HFFc6 (cell line): Measurements from ENCODE around the gene KIRREL3. TPM values are rescaled to one million over a fixed set of nuclear protein-coding genes. Genes with fewer than 3 reads are reported as not detected.

Experiments
- DNase-seq: peaks from one replicate; pipeline ENCODE4 v3.0.0-alpha.2; 2018
- H3K27ac Mint-ChIP-seq: 2 replicates; pipeline ENCODE4 v1.8.0; 2020; ENCODE audit warnings: mild to moderate bottlenecking, mixed read lengths
- H3K27me3 Mint-ChIP-seq: 2 replicates; pipeline ENCODE4 v1.8.0; 2021; ENCODE audit warnings: mild to moderate bottlenecking, moderate library complexity, mixed read lengths; ENCODE audit not compliant: insufficient read depth
- H3K36me3 Mint-ChIP-seq: 2 replicates; pipeline ENCODE4 v1.8.0; 2021; ENCODE audit warnings: low read depth, mixed read lengths
- H3K4me1 Mint-ChIP-seq: 2 replicates; pipeline ENCODE4 v1.8.0; 2020; ENCODE audit warnings: low read depth, mixed read lengths
- H3K4me3 Mint-ChIP-seq: 2 replicates; pipeline ENCODE4 v1.8.0; 2020; ENCODE audit warnings: mild to moderate bottlenecking, moderate library complexity, mixed read lengths
- H3K9me3 Mint-ChIP-seq: 2 replicates; pipeline ENCODE4 v1.8.0; 2020; ENCODE audit warnings: mild to moderate bottlenecking, mixed read lengths
- total RNA-seq, 6 experiments: library from RNA; stranded (reverse); fragmentation: NEBNext Ultra II Directional; extraction: Animal tissue kit (Norgen Biotek cat#: 25700); gene quantifications; 2 replicates in 1 of 6; 3 replicates in 5 of 6; pipeline ENCODE4 v1.2.3, GENCODE V29; 2021
- TF ChIP-seq, protein P1 (sequence below): fragments of 200-600 bp; sonication (generic); IDR thresholded peaks from 2 replicates; pipeline ENCODE4 v1.5.0; 2021; ENCODE audit warnings: antibody characterized with exemption, mild to moderate bottlenecking

The KIRREL3 gene
- total RNA-seq, 6 experiments from 2014 or later = 22.2 to 38.2 (median 33.2) TPM

- no peaks in the 10 kb centered on the region for H3K9me3 Mint-ChIP-seq
- peaks cover 15% of the 10 kb centered on the region for H3K4me1 Mint-ChIP-seq
- H3K27me3 Mint-ChIP-seq = no peaks in the 10 kb centered on the region; the same call in none of the 2 replicates
- H3K36me3 Mint-ChIP-seq = no peaks in the 10 kb centered on the region
- TF ChIP-seq, protein P1, sequence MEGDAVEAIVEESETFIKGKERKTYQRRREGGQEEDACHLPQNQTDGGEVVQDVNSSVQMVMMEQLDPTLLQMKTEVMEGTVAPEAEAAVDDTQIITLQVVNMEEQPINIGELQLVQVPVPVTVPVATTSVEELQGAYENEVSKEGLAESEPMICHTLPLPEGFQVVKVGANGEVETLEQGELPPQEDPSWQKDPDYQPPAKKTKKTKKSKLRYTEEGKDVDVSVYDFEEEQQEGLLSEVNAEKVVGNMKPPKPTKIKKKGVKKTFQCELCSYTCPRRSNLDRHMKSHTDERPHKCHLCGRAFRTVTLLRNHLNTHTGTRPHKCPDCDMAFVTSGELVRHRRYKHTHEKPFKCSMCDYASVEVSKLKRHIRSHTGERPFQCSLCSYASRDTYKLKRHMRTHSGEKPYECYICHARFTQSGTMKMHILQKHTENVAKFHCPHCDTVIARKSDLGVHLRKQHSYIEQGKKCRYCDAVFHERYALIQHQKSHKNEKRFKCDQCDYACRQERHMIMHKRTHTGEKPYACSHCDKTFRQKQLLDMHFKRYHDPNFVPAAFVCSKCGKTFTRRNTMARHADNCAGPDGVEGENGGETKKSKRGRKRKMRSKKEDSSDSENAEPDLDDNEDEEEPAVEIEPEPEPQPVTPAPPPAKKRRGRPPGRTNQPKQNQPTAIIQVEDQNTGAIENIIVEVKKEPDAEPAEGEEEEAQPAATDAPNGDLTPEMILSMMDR = no peak
- peak; percentile 95 for DNase-seq
- H3K27ac Mint-ChIP-seq = no peak overlapping the region
- no peak overlapping the region for H3K4me3 Mint-ChIP-seq
Measured at GRCh38 chr11:126585774-126586491, 414.6 kb downstream of the KIRREL3 start.

DNA sequence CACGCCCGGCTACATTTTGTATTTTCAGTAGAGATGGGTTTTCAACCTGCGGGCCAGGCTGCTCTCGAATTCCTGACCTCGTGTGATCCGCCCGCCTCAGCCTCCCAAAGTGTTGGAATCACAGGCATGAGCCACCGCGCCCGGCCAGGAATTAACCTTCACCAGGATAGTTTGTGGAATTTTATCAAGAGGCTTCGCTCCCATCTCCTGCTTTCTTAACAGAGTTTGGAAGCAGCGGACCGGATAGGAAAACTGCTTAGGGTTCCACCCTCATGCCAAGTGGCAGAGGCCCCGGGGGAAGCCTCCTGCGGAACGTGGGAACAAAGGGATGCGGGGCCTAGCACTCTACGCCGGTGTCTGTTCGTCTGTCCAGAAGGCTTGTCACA lies 415.2 kb downstream of the KIRREL3 start:
- Mint-ChIP-seq H3K27ac (no peak overlapping the region), H3K4me1 (peaks cover 15% of the 10 kb centered on the region), H3K9me3 (no peaks in the 10 kb centered on the region), H3K27me3 (no peaks in the 10 kb centered on the region; the same call in none of the 2 replicates), H3K4me3 (no peak overlapping the region), H3K36me3 (no peaks in the 10 kb centered on the region)
- no peak for DNase-seq
- TF ChIP-seq, protein P1 = no peak

GRCh38 chr11:126583594-126584427 lies 416.8 kb downstream of the KIRREL3 start:
- DNase-seq = no peak
- H3K27ac Mint-ChIP-seq = no peak overlapping the region
- peaks cover under 1% of the 10 kb centered on the region; the same call in 1 of the 2 replicates for H3K27me3 Mint-ChIP-seq
- no peaks in the 10 kb centered on the region for H3K36me3 Mint-ChIP-seq
- no peak overlapping the region for H3K4me3 Mint-ChIP-seq
- TF ChIP-seq, protein P1 = no peak
- peaks cover under 1% of the 10 kb centered on the region for H3K4me1 Mint-ChIP-seq
- no peaks in the 10 kb centered on the region for H3K9me3 Mint-ChIP-seq

DNA sequence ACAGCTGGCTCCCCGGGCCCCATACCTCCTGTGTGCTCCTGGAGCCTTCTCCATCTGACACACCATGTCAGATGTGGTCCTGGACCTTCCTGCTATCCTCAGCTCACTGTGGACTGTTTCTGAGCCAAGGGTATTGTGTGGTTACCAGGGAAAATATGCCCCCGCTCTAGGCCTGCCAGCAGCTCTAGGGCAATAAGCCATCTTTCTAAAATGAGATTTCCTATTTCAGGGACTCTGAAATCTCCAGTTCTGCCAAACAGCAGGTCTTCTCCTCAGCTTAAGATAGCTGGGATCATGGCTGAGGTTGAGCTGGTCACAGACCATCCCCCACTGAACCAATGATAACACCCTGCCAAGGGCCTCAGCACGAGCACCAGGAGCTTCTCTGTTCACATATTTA lies 417.5 kb downstream of the KIRREL3 start:
- Mint-ChIP-seq H3K4me3 (no peak overlapping the region), H3K36me3 (no peaks in the 10 kb centered on the region), H3K4me1 (peaks cover 8% of the 10 kb centered on the region), H3K9me3 (no peaks in the 10 kb centered on the region), H3K27ac (no peak overlapping the region), H3K27me3 (peaks cover 4% of the 10 kb centered on the region; the same call in 1 of the 2 replicates)
- no peak for DNase-seq
- TF ChIP-seq, protein P1 = no peak

DNA sequence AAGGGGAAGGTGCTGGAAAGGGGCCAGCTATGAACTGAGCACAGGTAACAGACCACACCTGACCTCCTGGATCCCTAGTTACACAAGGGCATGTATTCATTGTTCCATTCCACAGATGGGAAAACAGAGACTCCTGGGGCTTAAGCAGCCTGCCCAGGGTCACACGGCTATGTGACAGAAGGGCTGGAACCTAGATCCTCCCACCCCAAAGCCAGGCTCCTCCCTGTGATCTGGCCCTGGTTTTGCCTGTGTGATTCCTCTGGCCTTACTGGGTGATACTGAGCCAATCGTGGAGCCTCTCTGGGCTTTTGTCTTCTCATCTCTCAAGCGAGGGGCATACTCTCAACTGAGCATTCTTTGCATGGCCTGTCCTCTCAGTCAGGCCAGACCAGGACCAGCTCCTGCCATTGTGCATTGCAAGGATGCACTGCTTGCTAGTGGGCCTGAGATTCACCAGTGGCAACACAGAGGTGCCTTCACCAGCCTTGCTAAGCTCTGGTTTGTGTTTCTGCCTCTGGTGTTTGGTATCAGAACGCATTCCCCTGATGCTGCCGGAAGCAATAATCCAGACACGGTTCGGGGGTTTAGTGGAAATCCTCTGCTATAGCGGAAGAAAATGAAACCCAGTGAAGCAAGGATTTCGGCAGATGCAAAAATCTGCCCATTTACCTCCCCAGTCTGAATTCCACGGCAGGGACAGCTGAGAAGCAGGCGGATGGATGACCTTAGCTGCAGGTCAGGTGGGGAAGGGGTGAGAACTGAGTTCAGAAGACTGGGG lies 418.5 kb downstream of the KIRREL3 start:
- H3K27ac Mint-ChIP-seq = no peak overlapping the region
- no peak for DNase-seq
- no peak overlapping the region for H3K4me3 Mint-ChIP-seq
- TF ChIP-seq, protein P1 = no peak
- H3K9me3 Mint-ChIP-seq = no peaks in the 10 kb centered on the region
- H3K4me1 Mint-ChIP-seq = peaks cover 12% of the 10 kb centered on the region
- no peaks in the 10 kb centered on the region for H3K36me3 Mint-ChIP-seq
- H3K27me3 Mint-ChIP-seq = peaks cover 4% of the 10 kb centered on the region; the same call in 1 of the 2 replicates
